Mesenchymal stem cell (in vitro differentiated cells and primary cell): ENCODE results near the gene TLE3.
A peak's percentile ranks its signal among the peaks of the same experiment; 100 is the strongest.

Experiments
- DNase-seq: peaks from one replicate; pipeline ENCODE4 v3.0.0-alpha.2; 2013
- H2AFZ ChIP-seq: one replicate; pipeline ENCODE4 v1.6.1; 2013; ENCODE audit warnings: low read depth, mild to moderate bottlenecking, control low read depth, inconsistent platforms, low read length, moderate library complexity
- H2AK5ac ChIP-seq: 2 replicates; pipeline ENCODE4 v1.6.1; 2013; ENCODE audit warnings: low read length, moderate library complexity, mild to moderate bottlenecking, inconsistent platforms; ENCODE audit not compliant: severe bottlenecking
- H2BK120ac ChIP-seq: one replicate; pipeline ENCODE4 v1.6.1; 2013; ENCODE audit warnings: low read depth, mild to moderate bottlenecking, inconsistent platforms, low read length, moderate library complexity
- H2BK12ac ChIP-seq, 2 experiments: one replicate each; pipeline ENCODE4 v1.6.1; 2013; ENCODE audit warnings: inconsistent platforms in 2 of 2, low read length in 2 of 2, mild to moderate bottlenecking in 2 of 2, moderate library complexity in 2 of 2, control low read depth in 1 of 2
- H2BK15ac ChIP-seq: one replicate; pipeline ENCODE4 v1.6.1; 2013; ENCODE audit warnings: mild to moderate bottlenecking, low read depth, inconsistent platforms; ENCODE audit not compliant: poor library complexity, severe bottlenecking
- H2BK5ac ChIP-seq: 2 replicates; pipeline ENCODE4 v1.6.1; 2013; ENCODE audit warnings: low read depth, mild to moderate bottlenecking, low read length, control low read depth, inconsistent platforms; ENCODE audit not compliant: poor library complexity, severe bottlenecking
- H3K14ac ChIP-seq, 2 experiments: one replicate each; pipeline ENCODE4 v1.6.1; 2013; ENCODE audit warnings: inconsistent platforms in 2 of 2, low read length in 2 of 2, control low read depth in 1 of 2, mild to moderate bottlenecking in 1 of 2, moderate library complexity in 1 of 2
- H3K18ac ChIP-seq, 2 experiments: one replicate each; pipeline ENCODE4 v1.6.1; 2013; ENCODE audit warnings: inconsistent platforms in 2 of 2, low read length in 2 of 2, control low read depth in 1 of 2, low read depth in 1 of 2, mild to moderate bottlenecking in 1 of 2
- H3K23ac ChIP-seq, 2 experiments: one replicate each; pipeline ENCODE4 v1.6.1; 2013; ENCODE audit warnings: inconsistent platforms in 2 of 2, low read length in 2 of 2, mild to moderate bottlenecking in 2 of 2, moderate library complexity in 2 of 2, control low read depth in 1 of 2
- H3K27ac ChIP-seq: 2 replicates; pipeline ENCODE4 v1.5.1; 2013; ENCODE audit warnings: mild to moderate bottlenecking, moderate library complexity, low read length, control low read depth, inconsistent platforms; ENCODE audit not compliant: poor library complexity, severe bottlenecking
- H3K27me3 ChIP-seq, 2 experiments: 2 replicates each; pipeline versions ENCODE4 v1.6.1 to v1.7.0; 2013; ENCODE audit warnings: low read length in 2 of 2, mild to moderate bottlenecking in 2 of 2, moderate library complexity in 2 of 2, control low read depth in 1 of 2, inconsistent platforms in 1 of 2; ENCODE audit not compliant: control insufficient read depth in 1 of 2, insufficient read depth in 1 of 2
- H3K36me3 ChIP-seq, 2 experiments: 2 replicates each; pipeline versions ENCODE4 v1.6.1 to v1.7.0; 2013; ENCODE audit warnings: low read length in 2 of 2, control low read depth in 1 of 2, inconsistent platforms in 1 of 2, low read depth in 1 of 2, mild to moderate bottlenecking in 1 of 2; ENCODE audit not compliant: insufficient read depth in 2 of 2, control insufficient read depth in 1 of 2
- H3K4ac ChIP-seq, 2 experiments: one replicate each; pipeline ENCODE4 v1.6.1; 2013; ENCODE audit warnings: inconsistent platforms in 2 of 2, low read length in 2 of 2, mild to moderate bottlenecking in 2 of 2, moderate library complexity in 2 of 2, control low read depth in 1 of 2, low read depth in 1 of 2
- H3K4me1 ChIP-seq: 2 replicates; pipeline ENCODE4 v1.6.1; 2013; ENCODE audit warnings: low read depth, low read length, control low read depth; ENCODE audit not compliant: control insufficient read depth, insufficient read depth
- H3K4me2 ChIP-seq: 2 replicates; pipeline ENCODE4 v1.6.1; 2013; ENCODE audit warnings: low read length, mild to moderate bottlenecking, inconsistent platforms; ENCODE audit not compliant: poor library complexity, severe bottlenecking
- H3K4me3 ChIP-seq, 2 experiments: 2 replicates each; pipeline versions ENCODE4 v1.5.1 to v1.7.0; 2013; ENCODE audit warnings: low read length in 2 of 2, mild to moderate bottlenecking in 2 of 2, control low read depth in 1 of 2, low read depth in 1 of 2; ENCODE audit not compliant: insufficient read depth in 1 of 2
- H3K79me1 ChIP-seq: replicated peaks from 2 replicates; pipeline ENCODE4 v1.6.1; 2013; ENCODE audit warnings: mild to moderate bottlenecking, control low read depth, low read length, inconsistent platforms; ENCODE audit not compliant: poor library complexity, severe bottlenecking
- H3K9ac ChIP-seq: 2 replicates; pipeline ENCODE4 v1.7.0; 2013; ENCODE audit warnings: mild to moderate bottlenecking, low read length, moderate library complexity
- H3K9me3 ChIP-seq: 2 replicates; pipeline ENCODE4 v1.7.0; 2013; ENCODE audit warnings: mild to moderate bottlenecking, low read length; ENCODE audit not compliant: control insufficient read depth
- H4K8ac ChIP-seq: one replicate; pipeline ENCODE4 v1.6.1; 2013; ENCODE audit warnings: inconsistent platforms, mild to moderate bottlenecking, low read length, moderate library complexity
- H4K91ac ChIP-seq: one replicate; pipeline ENCODE4 v1.6.1; 2013; ENCODE audit warnings: mild to moderate bottlenecking, low read length, inconsistent platforms
- WGBS: methylation state at CpG from one replicate; pipeline ENCODE4 v1.1.7; 2013; ENCODE audit warnings: mixed read lengths; 5-methylcytosine and 5-hydroxymethylcytosine counted together

TLE3 gene

DNA sequence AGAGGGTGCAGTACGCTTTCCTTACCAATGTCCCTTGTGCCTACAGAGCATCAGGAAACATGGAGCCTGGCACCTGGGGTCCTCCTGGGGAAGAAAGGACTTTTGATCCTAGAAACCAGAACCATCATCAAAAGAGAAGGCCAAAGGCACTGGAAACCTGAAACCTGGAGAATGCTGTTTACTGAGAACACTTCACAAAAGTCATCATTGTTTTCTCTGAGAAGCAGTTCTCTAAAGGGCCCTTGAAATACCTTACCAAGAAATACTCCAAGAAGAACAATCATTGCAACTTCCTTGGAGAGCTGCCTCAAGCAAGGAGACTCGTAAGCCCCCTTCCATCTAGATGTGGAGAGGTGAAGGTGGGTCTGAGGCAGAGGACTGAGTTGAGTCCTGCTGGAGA lies 66.0 kb downstream of the TLE3 start:
- no peak overlapping the region for H4K91ac ChIP-seq
- H2BK120ac ChIP-seq: no peak overlapping the region
- no peak for DNase-seq
- no peak overlapping the region for H2AK5ac ChIP-seq
- no peak overlapping the region for H2BK15ac ChIP-seq
- 81% methylated on average over 2 of the region's 2 CpGs for whole genome bisulfite sequencing
- H3K36me3 ChIP-seq: no peaks in the 10 kb centered on the region
- no peak overlapping the region for H2BK12ac ChIP-seq
- H3K18ac ChIP-seq: no peak overlapping the region
- H2BK5ac ChIP-seq: no peak overlapping the region
- H3K79me1 ChIP-seq: no peaks in the 10 kb centered on the region
- no peak overlapping the region for H3K4me2 ChIP-seq
- H3K23ac ChIP-seq: no peak overlapping the region
- H3K4ac ChIP-seq: no peak overlapping the region
- no peaks in the 10 kb centered on the region for H3K9me3 ChIP-seq
- no peak overlapping the region for H3K4me3 ChIP-seq
- no peak overlapping the region for H2AFZ ChIP-seq
- no peak overlapping the region for H3K27ac ChIP-seq
- peaks cover 52 to 78% of the 10 kb centered on the region in 2 experiments for H3K27me3 ChIP-seq
- no peak overlapping the region for H4K8ac ChIP-seq
- H3K9ac ChIP-seq: no peak overlapping the region
- H3K14ac ChIP-seq: no peak overlapping the region
- no peaks in the 10 kb centered on the region for H3K4me1 ChIP-seq

DNA sequence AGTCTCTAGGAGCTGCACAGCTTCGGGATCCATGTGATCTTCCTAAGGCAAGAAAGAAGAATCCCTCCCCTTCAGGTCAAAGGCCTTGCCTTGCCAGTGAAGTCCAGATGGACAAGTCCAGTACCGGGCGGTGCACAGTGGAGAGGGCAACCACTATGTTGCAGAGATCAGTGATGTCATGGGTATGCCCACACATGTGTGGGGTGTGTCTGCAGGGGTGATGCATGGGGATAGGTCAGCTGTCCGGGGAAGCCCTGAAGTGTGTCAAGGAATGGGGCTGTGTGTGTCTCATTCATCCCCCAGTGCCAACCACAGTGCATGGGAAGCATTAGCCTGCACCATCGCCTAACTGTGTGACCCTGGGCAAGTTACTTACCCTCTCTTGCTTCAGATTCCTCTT lies 66.5 kb downstream of the TLE3 start:
- no peak for DNase-seq
- no peaks in the 10 kb centered on the region for H3K79me1 ChIP-seq
- H3K4me3 ChIP-seq: no peak overlapping the region
- no peak overlapping the region for H2BK5ac ChIP-seq
- H3K4ac ChIP-seq: no peak overlapping the region
- H3K18ac ChIP-seq: no peak overlapping the region
- 94% methylated on average over 4 of the region's 5 CpGs for WGBS
- no peaks in the 10 kb centered on the region for H3K4me1 ChIP-seq
- H2BK12ac ChIP-seq: no peak overlapping the region
- no peak overlapping the region for H2AK5ac ChIP-seq
- no peaks in the 10 kb centered on the region for H3K9me3 ChIP-seq
- no peak overlapping the region for H2BK120ac ChIP-seq
- no peak overlapping the region for H4K91ac ChIP-seq
- H3K27ac ChIP-seq: no peak overlapping the region
- H3K14ac ChIP-seq: peak overlapping the region in 1 of 2 experiments; percentile 22
- no peak overlapping the region for H2BK15ac ChIP-seq
- no peak overlapping the region for H2AFZ ChIP-seq
- no peak overlapping the region for H4K8ac ChIP-seq
- no peak overlapping the region for H3K9ac ChIP-seq
- H3K4me2 ChIP-seq: no peak overlapping the region
- H3K27me3 ChIP-seq: peaks cover 54 to 79% of the 10 kb centered on the region in 2 experiments
- no peak overlapping the region for H3K23ac ChIP-seq
- H3K36me3 ChIP-seq: no peaks in the 10 kb centered on the region

DNA sequence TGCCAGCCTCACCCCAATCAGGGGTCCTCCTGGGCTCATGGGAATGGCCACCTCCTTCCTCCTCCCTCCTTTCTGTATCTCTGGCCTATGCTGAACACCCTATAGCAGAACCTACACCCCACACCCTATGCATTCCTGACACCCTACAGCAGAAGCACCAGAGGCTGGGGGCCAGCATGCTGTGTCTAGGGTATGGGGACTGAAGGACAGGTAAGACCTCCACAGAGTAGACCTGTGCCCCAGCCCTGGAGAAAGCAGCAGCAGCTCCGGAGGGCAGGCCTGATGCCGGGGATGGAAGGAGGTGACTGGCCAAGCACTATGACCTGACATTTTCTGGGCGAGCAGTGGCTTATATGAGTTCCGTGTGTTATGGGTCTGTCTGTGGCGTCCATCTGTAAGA lies 66.9 kb downstream of the TLE3 start:
- Histone ChIP-seq H3K4ac (no peak overlapping the region), H2AK5ac (no peak overlapping the region), H3K79me1 (no peaks in the 10 kb centered on the region), H4K91ac (no peak overlapping the region), H3K27me3 (peaks cover 51 to 80% of the 10 kb centered on the region in 2 experiments), H2AFZ (no peak overlapping the region), H3K14ac (no peak overlapping the region), H3K9me3 (no peaks in the 10 kb centered on the region), H3K23ac (no peak overlapping the region), H3K4me3 (no peak overlapping the region), H3K18ac (no peak overlapping the region), H2BK120ac (no peak overlapping the region), H3K27ac (no peak overlapping the region), H4K8ac (no peak overlapping the region), H2BK15ac (no peak overlapping the region), H3K4me2 (no peak overlapping the region), H3K4me1 (no peaks in the 10 kb centered on the region), H2BK5ac (no peak overlapping the region), H3K36me3 (no peaks in the 10 kb centered on the region), H2BK12ac (no peak overlapping the region), H3K9ac (no peak overlapping the region)
- DNase-seq: no peak
- WGBS: 94% methylated on average over 5 of the region's 5 CpGs

DNA sequence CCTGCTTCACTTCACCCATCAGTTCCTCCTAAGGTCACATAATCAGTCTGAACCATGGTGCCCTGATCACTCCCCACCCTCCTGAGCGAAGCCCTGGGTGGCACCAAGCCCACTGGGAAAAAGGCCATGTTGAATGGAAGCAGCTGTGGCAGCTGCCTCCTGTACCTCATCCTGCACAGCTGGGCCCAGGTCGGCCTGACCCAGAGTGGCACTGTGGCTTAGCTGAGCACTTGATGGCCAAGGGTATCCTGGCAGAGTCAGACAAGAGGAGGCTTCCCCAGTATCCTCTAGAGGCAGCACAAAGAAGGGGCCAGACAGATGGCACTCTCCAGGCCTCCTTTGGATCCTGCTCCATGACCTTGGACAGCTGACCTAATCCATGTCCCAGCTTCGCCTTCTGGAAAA lies 68.4 kb downstream of the TLE3 start:
- 76% methylated on average over 3 of the region's 3 CpGs for WGBS
- Histone ChIP-seq H3K4me1 (no peaks in the 10 kb centered on the region), H2BK5ac (no peak overlapping the region), H3K36me3 (no peaks in the 10 kb centered on the region), H2AK5ac (no peak overlapping the region), H3K27me3 (peaks cover 57 to 82% of the 10 kb centered on the region in 2 experiments), H3K27ac (no peak overlapping the region), H3K23ac (no peak overlapping the region), H3K4me2 (no peak overlapping the region), H2BK12ac (no peak overlapping the region), H2AFZ (no peak overlapping the region), H3K9me3 (no peaks in the 10 kb centered on the region), H3K4me3 (no peak overlapping the region), H4K8ac (no peak overlapping the region), H3K79me1 (no peaks in the 10 kb centered on the region), H2BK120ac (no peak overlapping the region), H3K14ac (peak overlapping the region in 1 of 2 experiments; percentile 53), H2BK15ac (no peak overlapping the region), H3K9ac (no peak overlapping the region), H3K4ac (no peak overlapping the region), H4K91ac (peak overlapping the region; percentile 75), H3K18ac (no peak overlapping the region)
- DNase-seq: no peak
